GM21529 (cell line): ENCODE results near the gene HOXD4.

Experiments used
- ATAC-seq: cut with Tn5 transposase; IDR thresholded peaks from one replicate; pipeline ENCODE4 v1.9.1; 2021; ENCODE audit not compliant: unreplicated experiment

Gene HOXD4

GRCh38 chr2:176156807-176157498 lies 5.6 kb downstream of the HOXD4 start, which contains the start of gene HOXD3:
Gene HOXD3 (plus strand): TSS chr2:176157307. CDS start chr2:176169115, 11,808 bp downstream.
- no peak for ATAC-seq

GRCh38 chr2:176157499-176158185 lies 6.3 kb downstream of the HOXD4 start:
- ATAC-seq = no peak

- ATAC-seq = no peak
Measured at GRCh38 chr2:176158186-176158591, 6.8 kb downstream of the HOXD4 start.

GRCh38 chr2:176158855-176159662 lies 7.7 kb downstream of the HOXD4 start:
- no peak for ATAC-seq

- ATAC-seq = no peak
Measured at GRCh38 chr2:176159663-176160250, 8.4 kb downstream of the HOXD4 start.

- ATAC-seq = no peak
Measured at GRCh38 chr2:176160251-176160985, 9.1 kb downstream of the HOXD4 start.

GRCh38 chr2:176160986-176161824 lies 9.9 kb downstream of the HOXD4 start:
- ATAC-seq = no peak

GRCh38 chr2:176161825-176162626 lies 10.7 kb downstream of the HOXD4 start:
- ATAC-seq = no peak

- no peak for ATAC-seq
Measured at GRCh38 chr2:176162911-176163671, 11.7 kb downstream of the HOXD4 start.

GRCh38 chr2:176163672-176164056 lies 12.3 kb downstream of the HOXD4 start:
- no peak for ATAC-seq

- ATAC-seq = no peak
Measured at GRCh38 chr2:176164201-176164600, 12.9 kb downstream of the HOXD4 start.

- ATAC-seq = no peak
Measured at GRCh38 chr2:176164611-176165369, 13.4 kb downstream of the HOXD4 start.

- ATAC-seq = no peak
Measured at GRCh38 chr2:176165370-176166050, 14.2 kb downstream of the HOXD4 start.

- ATAC-seq = no peak
Measured at GRCh38 chr2:176166272-176166671, 14.9 kb downstream of the HOXD4 start.

- ATAC-seq = no peak
Measured at GRCh38 chr2:176167398-176167797, 16.0 kb downstream of the HOXD4 start.

- no peak for ATAC-seq
Measured at GRCh38 chr2:176169181-176169580, 17.8 kb downstream of the HOXD4 start.

- no peak for ATAC-seq
Measured at GRCh38 chr2:176169711-176170110, 18.4 kb downstream of the HOXD4 start.
